T-helper 2 cell (primary cell): ENCODE measurements around the gene PTPRN2.
"Not testable (repeated sequence)": the region's sequence is repeated elsewhere in the genome, so short reads cannot be mapped to it uniquely, and the experiment has no call there.

Experiments used
- DNase-seq, 5 experiments: peaks; one replicate each; pipeline versions ENCODE4 v3.0.0 to v3.0.0-alpha.2; 2012 to 2022

Gene PTPRN2

DNA sequence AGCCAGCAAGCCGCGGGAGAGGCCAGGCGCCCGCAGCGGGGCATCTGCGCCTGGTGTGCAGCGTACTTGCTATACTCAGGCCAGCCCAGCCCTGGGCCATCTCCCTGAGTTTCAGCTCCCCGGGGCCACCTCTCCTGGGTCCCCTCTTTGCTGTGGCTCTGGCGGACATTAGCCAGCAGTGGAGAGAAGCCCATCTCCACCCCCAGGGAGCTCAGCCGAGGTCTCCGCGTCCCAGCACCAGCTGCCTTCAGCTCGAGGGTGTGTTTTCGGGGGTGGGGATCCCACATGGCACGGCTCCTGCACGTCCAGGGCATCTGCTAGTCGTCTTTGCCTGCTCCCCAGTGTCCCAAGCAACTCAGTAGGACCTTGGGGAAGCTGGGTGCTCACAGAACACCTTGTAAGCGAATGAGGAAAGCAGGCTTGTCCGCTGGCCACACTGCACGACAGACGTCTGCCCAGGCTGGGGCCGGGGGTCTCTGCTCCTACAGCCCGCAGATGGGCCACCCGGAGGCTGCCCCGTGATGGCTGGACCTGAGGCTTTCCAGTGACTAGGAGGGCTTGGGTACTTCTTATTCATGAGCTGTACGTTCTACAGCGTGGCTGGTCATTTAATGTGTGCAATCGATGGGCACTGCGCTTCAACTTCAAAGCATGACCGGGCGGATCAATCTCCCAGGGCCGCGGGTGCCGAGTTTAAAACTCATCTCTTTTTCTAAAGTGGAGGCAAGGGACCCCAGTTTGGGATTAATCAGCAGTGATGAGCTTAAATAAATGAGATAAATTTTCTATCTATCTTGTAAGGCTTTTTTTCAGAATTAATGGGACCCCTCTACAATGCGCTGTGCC lies 795.2 kb downstream of the PTPRN2 start:
- DNase-seq = no peak

- DNase-seq = no peak
These were observed 796.0 kb downstream of the PTPRN2 start for GRCh38 chr7:157791666-157792065.

DNA sequence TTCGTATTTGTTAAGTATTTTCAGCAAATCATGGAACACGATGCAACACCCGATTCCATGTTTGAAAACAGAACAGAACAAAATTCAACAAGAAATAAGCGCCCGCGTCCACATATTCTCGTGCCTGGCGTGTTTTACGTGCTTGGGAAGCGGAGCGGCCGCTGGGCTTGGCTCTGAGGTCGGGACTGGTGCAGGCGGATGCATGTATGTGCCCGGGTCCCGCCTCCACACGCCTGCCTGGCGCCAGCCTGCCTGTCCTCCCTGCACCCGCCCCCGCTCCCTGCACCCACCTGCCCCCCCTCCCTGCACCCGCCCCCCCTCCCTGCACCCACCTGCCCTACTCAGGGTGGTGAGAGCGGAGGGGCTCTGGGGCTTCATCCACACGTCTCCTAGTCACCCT lies 796.4 kb downstream of the PTPRN2 start:
- DNase-seq = no peak

- peak in 1 of 5 experiments; percentile 18 for DNase-seq
These were observed 797.7 kb downstream of the PTPRN2 start for GRCh38 chr7:157789942-157790341.

DNA sequence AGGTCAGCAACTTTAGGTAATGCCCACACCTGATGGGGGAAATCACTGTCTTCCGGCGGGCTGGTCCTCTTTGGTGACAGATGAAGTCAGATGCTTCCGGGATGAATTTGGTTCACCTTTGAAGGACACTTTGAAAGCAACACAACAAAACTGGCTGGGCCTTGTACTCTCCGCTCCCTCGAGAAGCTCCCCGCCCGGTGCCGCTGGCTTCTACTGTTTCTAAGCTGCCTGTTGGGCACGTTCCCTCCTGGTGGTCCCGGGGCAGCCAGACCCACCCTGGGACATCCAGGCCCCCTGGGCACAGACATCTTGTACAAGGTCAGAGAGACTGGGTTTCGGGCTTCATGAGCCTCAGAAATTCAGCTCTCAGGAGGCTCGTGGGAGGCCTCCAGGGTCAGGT lies 798.5 kb downstream of the PTPRN2 start:
- DNase-seq = no peak

DNA sequence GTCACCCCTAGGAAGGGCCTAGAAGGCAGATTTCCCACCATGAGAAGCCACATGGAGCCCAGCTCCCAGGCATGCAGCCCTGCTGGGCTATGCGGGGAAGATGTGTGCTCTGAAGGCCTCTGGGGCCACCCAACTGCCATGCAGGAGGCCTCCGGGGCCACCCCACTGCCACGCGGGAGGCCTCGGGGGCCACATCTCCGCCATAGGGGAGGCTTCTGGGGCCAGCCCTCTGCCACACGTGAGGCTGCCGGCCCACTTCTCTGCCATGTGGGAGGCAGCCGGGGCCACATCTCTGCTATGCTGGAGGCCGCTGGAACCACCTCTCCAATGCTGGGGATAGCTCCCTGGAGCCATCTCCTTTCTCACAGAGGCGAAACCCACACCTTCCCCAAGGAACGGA lies 799.0 kb downstream of the PTPRN2 start:
- no peak for DNase-seq

GRCh38 chr7:157787275-157787701 lies 800.3 kb downstream of the PTPRN2 start:
- no peak for DNase-seq

DNA sequence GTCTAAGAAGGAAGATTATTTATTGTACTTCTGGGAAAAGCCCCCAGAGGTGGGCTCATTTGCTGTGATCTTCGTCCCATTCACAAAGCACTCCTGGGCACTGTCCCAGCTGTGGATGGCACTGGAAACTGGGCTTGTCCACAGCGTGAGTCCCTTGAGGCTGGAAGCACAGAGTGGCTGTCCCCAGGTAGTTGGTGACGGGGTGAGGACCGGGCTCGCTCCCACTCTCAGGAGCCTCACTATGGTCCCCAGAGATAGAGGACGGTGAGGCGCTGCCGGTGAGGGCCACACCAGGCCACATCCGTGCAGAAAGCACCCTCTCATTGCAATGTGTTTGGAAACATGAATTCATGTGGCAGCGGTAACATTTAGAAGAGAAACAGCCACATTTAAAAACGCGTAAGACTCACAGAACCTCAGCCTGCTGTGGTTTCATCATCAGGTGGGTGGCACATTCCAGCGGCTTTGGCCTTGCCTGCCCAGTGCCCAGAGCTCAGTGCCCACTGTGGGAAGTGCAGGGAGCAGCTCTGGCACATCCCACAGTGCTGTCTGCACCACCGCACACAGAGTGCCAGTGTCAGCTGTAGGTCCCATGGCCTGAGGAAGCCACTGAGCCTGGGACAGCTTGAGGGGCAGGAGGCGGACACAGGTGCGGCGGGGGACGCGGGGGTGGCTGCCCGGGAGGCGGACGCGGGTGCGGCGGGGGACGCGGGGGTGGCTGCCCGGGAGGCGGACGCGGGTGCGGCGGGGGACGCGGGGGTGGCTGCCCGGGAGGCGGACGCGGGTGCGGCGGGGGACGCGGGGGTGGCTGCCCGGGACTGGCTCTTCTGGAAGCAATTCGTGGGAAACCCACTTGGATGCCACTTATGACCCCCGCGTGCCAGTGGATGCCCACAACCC lies 801.0 kb downstream of the PTPRN2 start:
- DNase-seq = no peak

- no peak for DNase-seq
These were observed 802.0 kb downstream of the PTPRN2 start for GRCh38 chr7:157785486-157786186.

- no peak for DNase-seq
These were observed 802.6 kb downstream of the PTPRN2 start for GRCh38 chr7:157784979-157785441.

- DNase-seq = no peak
These were observed 803.4 kb downstream of the PTPRN2 start for GRCh38 chr7:157784041-157784835.

DNA sequence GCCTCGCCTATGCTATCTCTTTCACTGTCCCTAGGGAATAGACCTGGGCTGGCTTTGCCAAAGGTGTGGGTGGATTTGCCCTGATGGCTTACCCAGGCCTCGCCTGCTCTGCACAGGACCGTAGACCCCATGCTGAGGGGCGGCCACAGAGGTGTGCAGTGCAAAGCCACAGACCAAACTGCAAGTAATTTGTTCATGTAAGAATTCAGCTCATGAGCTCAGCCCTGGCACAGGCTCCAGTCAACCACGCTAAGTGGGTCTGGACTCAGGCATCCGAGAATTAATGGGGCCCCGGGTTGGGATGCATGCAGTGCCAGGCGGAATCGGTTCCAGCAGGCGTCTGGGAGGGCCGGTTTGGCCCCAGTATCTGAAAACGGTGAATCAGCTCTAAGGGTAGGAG lies 805.6 kb downstream of the PTPRN2 start:
- no peak for DNase-seq

- DNase-seq = no peak
These were observed 806.9 kb downstream of the PTPRN2 start for GRCh38 chr7:157780721-157781120.

- no peak for DNase-seq
These were observed 807.3 kb downstream of the PTPRN2 start for GRCh38 chr7:157780312-157780711.

DNA sequence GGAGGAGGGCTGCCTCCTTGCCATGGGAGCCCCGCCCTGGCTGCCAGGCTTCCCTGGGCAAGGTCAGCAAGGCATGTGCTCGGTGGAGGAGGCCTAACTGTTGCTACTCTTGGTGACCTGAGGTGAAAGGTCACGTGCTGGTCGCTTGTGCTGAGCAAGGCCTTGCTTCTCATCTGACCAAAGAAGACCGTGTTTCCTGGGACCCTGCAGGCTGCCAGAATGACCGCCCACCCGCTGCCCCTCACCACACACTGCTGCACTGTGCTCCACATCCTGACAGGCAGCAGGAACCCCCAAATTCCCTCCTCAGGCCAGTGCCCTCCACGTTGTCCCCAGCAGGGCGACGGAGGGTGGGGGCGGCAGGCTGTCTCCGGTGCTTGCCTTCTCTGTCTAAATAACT lies 808.4 kb downstream of the PTPRN2 start:
- no peak for DNase-seq

DNA sequence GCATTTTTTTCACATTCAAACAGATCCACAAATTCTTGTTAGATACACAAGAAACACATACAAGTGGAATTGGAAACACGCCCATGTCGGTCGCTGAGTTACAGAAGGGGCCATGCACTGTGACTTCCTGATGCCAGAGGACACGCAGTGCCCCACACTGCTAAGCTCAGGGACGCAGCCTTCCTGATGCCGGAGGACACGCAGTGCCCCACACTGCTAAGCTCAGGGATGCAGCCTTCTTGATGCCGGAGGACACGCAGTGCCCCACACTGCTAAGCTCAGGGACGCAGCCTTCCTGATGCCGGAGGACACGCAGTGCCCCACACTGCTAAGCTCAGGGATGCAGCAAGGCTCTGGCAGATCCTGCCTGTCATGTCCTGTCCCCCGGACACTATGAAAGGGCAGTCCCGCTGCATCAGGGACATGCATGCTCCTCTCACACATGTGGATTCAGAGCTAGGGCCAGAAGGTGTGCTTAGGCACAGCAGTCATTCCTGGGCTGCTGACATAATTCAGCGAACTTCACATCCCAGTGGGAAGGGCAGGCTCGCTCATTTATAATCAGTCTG lies 810.3 kb downstream of the PTPRN2 start:
- DNase-seq = not testable (repeated sequence)

DNA sequence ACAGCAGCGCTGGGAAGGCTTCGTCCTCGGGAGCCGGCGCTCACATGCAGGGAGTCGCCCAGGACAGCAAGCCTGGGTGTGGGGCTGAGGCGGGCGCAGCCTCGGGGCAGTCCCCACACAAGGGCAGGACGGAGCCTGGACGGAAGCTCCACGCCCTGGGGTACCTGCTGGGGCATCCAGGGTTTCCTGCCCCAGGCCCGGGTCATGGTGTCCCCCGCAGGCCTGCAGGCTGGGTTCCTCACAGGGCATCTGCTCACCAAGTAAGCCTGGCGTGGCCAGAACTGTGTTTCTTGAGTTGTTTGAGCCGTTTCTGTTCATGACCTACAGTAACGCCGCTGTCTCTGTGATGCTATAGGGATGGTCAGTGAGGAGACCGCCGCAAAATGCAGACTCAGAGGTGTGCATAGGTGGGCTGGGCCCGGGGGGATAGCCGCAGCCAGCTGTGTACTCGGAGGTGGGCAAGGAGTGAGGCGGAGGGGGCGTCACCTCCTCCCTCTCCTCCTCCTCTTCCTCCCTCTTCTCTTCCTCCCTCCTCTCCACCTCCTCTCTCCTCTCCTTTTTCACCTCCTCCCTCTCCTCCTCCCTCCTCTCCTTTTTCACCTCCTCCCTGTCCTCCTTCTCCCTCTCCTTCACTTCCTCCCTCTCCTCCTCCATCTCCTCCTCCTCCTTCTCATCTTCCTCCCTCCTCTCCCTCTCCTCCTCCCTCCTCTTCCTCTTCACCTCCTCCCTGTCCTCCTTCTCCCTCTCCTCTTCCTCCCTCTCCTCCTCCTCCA lies 811.9 kb downstream of the PTPRN2 start:
- peak in 1 of 5 experiments; percentile 10 for DNase-seq

DNA sequence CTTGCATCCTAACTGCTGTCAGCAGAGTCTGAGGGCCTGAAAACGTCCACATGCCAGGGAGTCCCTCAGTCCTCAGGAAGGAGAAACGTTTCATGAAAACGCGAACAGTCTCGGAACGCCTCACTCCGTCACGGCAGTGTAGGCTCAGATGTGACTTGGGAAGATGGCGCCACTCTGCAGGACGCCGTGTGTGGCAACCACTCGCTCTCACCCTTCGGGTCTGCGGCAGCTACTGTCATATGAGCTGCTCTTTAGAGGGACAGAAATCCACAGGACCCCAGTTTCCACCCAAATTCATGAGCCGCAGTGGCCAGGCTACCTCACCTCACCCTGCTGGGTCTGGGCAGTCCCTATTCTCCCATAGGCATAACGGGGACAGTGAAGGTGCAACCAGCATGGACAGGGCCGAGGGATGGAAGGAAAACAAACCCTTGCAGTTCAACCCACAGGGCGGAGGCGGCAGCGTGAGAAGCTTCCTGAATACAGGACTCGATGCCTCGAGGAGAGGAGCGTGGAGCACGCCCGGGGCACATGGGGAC lies 812.5 kb downstream of the PTPRN2 start:
- DNase-seq = no peak

GRCh38 chr7:157774495-157774894 lies 813.1 kb downstream of the PTPRN2 start:
- DNase-seq = no peak

DNA sequence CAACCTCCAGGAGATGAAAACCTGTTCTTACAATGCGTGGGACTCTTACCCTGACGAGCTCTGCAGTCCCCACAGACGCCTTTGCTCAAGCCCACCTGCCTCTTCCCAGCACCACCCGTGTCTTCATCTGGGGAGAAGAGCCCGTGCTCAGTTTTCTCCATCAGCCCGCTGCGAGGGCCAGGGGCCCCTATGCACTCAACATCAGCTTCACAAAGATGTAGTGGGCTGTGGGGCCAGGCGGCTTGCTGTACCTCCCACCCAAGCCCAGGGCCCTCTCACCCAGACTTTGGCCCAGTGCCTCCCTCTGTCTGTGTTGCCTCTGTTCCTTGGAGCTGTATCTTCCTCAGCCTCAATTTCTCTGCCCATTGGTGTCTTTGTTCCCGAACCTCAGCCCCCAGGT lies 814.3 kb downstream of the PTPRN2 start:
- no peak for DNase-seq
